ENCODE data around the gene SRMS.

Gene SRMS

DNA sequence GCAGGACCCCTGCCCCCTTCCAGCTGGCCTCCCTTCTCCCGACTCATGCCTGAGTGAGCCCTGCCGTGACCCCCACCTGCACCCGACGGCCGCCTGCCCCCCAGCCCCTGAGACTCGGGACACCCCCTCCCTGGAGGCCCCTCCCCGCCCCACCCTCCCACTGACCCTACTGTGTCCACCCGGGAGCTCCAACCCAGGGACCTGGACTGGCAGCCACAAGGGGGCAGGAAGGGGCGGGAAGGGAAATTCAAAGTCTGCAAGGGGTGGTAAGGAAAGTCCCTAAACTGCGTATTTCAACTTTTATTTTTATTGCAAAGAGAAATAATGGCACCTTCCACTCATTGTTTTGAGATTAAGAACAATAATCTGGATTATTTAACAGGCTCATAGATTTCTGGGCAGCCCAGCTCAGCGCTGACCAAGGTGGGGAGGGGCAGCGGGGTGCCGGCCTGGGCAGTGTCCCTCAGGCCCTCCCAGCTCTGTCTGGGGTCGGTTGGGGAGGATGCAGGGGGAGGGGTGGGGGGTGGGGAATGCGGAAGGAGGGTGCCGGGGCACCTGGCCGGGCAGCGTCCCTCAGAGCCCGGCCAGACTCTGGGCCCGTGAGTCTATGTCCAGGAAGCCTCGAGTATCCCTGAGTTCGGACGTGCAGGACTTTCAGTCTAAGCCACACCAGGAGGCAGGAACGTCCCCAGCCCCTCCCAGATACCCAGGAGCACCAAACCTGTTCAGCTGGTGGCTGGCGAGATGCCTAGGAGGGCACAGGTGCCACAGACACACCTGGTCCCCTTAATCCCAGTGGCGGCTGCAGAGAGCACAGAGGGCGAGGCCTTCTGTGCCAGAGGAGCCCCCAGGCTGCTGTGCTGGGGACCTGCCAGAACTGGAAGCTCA lies 9.1 kb downstream of the SRMS start:
- no peak for DNase-seq (ENCODE audit: low spot score)

DNA sequence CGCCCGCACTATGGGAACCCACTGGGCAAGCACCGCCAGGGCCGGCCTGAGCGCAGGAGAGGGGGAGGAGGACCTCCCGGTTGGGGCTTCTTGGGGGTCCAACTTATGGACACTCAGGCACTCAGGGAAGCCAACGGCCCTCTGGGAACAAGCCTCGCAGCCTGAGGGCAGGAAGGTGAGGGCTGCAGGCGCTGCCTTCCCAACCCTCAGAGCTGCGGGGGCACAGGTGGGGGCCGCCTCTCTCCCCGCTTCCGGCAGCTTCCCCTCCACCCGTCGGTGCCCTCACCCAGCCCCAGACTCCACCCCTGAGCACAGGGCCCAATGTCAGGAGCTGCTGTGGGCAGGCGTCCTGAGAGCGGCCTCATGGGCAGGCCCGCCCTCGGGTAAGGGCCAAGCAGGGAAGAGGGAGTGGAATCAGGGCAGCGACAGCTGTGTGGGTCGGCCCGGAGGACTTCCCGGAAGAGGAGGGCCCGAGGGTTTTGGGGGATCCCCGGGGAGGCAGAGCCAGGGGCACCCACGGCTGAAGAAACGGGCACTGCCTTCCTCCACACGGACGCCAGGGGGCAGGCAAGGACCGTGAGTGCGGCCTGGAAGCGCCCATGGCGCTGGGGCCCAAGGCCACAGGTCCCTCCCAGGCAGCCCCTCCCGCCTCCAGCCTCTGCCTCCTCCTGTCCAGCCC lies 9.9 kb downstream of the SRMS start:
- DNase-seq (ENCODE audit: low spot score): peak; percentile 95

DNA sequence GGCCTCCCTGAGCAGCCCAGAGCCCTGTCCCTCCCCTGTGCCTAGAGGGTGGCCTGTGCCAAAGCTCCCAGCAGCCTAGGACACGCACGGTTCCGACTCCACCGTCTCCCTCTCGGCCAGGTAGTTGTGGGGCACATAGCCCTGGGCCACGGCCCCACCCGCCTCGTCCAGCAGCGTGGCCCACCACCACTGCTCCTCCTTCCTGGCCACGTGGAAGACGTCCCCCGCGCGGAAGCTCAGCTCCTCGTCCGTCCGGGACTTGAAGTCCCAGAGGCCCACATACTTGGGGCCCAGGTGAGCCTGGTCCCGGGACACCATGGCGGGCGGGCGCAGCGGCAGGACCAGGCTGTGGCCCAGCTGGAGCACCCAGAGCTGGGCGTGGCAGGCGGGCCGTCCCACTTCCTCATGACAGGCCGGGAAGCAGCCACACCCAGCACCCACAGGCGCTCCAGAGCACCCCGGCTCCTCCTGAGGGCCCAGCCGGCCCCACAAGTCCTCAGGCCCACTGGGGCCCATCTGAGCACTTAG lies 10.5 kb downstream of the SRMS start, which contains the start of gene PTK6:
PTK6 (minus strand) TSS at position 380 of the 528 bp plus-strand sequence; CDS start at position 318, 62 bp downstream.
- DNase-seq (ENCODE audit: low spot score): no peak

DNA sequence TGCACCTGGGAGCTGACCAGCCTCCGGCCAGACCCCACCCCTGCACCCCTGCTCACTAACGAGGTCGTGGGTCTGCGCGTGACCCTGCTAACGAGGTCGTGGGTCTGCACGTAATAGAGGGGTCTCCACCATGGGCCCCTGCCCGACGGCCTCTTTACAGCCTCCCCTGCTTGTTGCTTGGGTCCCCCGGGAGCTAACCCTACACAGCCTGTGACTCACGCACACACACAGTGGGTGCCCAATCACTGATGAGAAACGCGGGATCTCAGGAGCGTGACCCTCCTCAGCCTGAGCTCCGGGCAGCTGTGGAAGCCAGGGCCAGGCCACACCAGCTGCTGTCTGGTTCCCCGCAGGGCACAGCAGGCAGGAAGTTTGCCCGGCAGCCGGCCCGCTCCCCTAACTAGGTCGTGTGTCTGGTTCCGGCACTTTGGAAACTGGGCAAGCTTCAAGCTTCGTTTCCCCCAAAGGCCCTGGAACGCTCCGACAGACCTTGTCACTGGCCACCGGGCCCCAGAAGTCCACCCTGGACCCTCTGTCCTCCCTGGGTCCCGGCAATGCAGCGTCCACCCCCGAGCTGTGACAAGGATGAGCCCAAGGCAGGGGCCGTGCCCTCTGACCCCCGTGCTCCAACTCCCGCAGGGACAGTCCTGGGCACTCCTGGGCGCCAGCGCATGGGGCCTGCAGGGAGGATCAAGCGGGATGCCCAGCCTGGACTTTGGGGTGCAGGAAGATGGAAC lies 11.1 kb downstream of the SRMS start:
- no peak for DNase-seq (ENCODE audit: low spot score)

DNA sequence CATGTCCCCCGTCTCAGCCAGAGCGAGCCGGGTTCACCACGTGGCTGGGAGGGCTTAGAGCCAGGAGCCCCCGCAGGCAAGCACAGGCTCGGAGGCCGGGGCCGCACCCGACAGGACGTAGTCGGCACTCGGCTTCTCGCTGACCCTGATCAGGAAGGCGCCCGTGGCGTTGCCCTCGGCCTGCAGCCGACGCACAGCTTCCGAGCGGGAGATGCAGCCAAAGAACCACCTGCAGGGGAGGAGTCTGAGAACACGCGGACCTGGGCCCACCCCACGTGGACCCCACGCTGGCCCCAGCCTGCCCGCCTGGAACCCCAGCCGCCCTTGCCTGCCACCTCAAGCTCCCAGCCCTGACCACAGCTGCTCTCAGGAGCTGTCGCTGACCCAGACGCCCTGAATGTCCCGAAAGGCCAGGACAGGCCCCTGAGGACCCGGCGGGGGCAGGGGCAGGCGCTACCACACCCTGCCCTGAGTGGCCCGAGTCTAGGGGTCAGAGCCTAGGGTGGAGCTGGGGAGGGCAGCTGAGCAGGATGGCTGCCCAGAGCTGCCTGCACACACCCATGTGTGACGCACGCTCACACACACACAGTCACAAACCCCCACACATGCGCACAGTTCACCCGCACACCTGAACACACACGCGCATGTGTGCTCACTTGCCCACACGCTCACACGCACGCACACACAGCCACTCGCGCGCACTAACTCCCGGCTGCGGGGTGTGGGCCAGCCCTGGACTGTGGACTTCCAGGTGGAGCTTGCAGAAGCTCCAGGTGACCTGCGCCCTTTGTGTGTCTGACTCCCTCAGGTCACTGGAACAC lies 12.5 kb downstream of the SRMS start:
- no peak for DNase-seq (ENCODE audit: low spot score)

DNA sequence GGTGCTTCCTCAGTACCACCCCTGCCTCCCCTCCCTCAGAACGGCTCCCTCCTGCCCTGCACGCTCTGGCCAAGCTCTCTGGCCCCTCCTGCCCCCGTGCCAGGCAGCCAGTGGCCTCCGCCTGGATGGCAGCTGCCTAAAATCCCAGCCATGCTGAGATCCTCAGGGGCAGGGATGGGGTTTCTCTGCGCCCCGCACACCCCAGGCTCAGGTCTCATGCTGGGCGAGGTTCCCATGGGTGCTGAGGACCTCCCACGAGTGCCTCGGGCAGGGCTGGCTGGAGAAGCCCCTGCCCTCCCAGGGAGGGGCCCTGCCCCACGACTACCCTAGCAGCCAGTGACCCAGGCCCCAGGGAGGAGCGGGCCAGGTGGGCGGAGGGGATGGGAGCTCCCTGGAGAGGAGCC lies 13.1 kb downstream of the SRMS start:
- no peak for DNase-seq (ENCODE audit: low spot score)

DNA sequence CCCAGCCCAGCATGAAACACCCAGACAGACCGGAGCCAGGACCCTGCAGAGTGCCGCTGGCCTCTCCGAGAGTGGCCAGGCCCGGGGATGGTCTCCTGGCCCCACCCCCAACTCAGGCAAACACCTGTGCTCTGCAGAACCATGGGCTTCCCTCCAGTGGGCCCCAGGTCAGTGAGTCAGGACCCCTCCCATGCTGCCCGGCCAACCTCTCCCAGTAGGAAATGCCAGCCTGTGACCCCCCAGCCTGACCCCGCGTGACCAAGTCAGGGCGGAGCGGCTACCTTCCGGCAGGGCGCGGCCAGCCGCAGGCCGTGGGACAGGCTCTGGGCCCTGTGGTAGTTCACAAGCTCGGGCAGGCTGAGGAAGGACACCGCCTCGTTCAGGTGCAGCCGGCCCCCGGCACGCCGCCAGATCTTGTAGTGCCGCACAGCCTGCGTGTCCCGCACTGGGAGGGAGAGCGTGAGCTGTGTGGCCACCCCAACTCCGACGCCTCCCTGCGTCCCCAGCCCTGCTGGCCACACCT lies 13.6 kb downstream of the SRMS start:
- no peak for DNase-seq (ENCODE audit: low spot score)

DNA sequence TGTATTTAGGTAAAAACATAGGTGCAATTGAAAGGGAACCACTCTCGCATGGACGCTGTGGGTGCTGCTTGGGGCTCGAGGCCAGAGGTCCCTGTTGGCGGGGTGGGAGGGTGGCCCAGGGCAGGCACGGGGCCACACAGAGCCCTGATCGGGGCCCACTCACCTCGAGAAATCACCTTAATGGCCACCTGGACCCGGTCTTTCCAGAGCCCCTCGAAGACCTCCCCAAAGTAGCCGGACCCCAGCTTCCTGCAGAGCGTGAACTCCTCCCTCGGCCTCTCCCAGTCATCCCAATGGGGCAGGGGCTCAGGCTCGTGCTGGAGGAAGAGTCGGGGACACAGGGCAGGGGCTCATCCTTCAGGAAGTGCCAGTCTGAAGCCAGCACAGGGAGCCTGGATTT lies 14.2 kb downstream of the SRMS start:
- DNase-seq (ENCODE audit: low spot score): no peak

DNA sequence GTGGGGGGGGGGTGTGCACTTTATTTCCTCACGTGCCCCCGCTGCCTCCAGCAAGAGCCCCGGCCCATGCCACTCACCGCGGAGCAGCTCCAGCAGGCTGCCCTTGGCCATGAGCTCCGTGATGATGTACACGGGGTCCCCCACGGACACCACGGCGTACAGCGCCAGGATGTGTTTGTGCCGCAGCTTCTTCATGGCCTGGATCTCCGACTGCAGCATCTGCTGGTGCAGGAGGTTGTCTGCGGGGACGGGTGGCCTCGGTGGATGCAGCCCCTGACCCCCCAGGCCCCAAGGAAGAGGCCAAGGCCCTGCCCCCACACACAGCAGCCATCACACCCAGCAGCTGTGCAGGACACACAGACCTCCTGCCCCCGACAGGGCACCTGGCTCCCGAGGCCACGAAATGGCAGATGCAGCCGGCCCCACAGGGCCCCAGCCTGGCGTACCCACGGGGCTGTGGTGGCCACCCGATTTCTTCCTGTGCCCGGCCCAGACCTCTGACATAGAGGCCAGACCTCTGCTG lies 15.0 kb downstream of the SRMS start:
- DNase-seq (ENCODE audit: low spot score): peak; percentile 23

DNA sequence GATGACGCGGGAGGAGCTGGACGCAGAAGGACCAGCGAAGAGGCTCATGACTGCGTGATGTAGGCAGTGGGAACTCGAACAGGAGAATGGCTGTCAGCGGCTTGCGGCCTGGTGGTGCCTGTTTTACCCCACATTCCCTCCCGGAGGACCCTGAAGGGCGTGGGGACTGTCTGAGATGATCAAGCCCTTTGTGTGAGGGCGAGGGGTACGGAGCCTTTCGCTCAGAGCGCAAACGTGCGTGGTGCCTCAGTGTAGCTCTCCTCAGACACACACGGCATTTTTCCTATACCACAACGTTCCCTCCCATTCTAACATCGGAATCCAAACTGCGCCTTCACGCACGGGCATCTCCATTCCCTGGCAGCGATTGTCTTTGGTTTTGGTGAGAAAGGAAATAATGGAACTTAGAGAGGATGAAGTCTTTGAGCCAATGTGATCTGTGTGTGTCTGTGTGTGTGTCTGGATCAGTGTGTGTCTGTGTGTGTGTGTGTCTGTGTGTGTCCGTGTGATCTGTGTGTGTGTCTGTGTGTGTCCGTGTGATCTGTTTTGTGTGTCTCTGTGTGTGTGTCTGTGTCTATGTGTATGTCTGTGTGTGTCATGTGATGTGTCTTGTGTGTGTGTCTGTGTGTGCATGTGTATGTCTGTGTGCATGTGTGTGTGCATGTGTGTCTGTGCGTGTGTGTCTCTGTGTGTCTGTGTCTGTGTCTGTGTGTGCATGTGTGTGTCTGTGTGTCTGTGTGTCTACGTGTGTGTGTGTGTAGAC lies 15.7 kb downstream of the SRMS start:
- peak; percentile 37 for DNase-seq (ENCODE audit: low spot score)

DNA sequence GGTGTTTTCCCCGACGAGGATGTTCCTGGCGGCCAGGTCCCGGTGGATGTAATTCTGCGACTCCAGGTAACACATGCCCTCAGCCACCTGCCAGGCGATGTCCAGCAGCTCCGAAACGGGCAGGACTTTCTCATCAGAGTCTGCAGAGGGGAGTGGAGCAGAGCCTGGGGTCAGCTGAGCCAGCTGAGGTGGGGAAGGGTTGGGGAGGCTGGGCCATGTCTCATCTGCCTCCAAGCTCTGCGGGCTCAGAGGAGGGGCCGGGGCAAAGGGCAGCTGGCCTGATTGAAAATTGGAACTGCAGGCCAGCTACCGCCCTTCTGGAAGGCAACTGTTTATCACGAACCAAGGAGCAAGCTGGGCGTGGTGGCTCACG lies 16.8 kb downstream of the SRMS start:
- peak; percentile 20 for DNase-seq (ENCODE audit: low spot score)

DNA sequence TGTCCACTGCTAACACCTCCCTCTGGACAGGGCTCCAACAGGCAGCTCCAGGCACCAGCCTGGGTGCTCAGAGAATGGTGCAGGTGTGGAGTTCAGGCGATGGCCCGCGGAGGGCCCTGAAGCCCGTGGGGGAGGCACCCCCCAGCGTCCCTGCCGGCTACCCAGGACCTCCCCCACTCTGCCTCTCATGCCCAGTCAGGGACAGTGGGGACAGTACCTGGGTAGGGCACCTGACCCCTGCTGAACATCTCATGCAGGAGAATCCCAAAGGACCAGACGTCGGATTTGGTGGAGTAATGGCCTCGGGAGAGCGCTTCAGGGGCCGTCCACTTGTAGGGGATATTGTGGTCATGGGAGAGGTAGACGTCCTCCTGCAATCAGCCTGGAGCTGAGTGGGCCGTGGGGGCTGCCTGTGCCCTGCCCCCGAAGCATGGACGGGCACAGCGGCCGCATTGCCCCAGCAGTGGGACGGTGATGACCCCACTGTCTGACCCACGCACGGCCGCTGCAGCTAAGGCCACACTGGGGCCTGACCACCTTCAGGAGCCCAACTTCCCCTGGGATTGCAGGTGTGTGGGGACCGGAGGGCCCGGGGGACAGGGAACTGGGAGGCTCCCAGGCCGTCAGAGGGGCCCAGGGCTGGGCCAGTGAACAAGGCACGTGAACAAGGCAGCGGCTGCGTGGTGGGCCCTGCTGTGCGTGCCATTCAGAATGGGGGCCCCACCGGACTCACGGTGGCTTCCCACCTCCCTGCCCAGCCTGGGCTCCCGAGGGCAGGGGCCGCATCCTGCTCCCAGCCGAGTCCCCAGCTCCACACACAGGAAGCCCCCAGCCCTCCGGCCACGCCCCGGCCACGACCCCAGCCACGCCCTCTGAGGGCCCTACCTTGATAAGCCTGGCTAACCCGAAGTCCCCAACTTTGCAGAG lies 17.4 kb downstream of the SRMS start:
- DNase-seq (ENCODE audit: low spot score): peak; percentile 34

DNA sequence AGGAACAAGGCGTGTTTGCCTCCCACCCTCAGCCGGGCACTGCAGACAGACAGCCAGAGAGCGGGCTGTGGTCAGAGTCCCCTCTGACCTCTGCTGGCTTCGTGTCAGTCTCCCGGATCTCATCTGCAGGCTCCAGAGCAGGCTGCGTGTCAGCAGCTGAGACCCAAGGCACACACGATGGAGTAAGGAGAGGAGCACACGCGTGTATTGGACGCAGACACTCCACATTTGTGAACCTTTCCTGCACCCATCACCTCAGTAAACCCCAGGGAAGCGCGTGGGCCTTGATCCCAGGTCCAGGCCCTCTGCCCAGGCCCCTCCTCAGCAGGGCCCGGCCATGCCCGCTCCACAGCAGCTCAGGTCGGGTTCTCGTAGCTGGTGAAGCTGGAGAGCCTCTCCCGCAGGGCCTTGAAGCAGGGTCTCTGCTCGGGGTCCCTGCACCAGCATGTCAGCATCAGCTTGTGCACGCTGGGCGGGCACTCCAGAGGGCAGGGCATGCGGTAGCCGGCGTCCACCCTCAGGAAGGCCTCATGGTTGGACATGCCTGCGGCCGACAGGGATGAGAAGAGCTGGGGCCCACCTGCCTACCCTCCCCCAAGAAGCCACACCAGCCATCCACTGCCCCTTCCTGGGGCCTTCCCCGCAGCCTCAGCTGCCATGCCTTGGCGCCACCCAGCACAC lies 18.2 kb downstream of the SRMS start:
- DNase-seq (ENCODE audit: low spot score): peak; percentile 39

DNA sequence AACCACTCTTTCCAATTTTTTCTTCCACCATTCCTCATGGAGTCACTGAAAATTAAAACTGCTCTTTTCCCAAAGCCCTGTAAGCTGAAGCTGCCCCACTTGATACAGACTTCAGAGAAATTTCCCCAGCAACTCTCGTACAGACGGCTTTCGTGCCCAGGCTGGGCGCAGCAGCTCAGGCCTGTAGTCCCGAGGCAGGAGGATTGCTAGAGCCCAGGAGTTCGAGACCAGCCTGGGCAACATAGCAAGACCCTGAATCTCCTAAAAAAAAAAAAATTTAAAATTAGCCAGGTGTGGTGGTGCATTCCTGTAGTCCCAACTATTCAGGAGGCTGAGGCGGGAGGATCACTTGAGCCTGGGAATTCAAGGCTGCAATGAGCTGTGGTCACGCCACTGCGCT lies 20.4 kb downstream of the SRMS start:
- DNase-seq (ENCODE audit: low spot score): no peak

DNA sequence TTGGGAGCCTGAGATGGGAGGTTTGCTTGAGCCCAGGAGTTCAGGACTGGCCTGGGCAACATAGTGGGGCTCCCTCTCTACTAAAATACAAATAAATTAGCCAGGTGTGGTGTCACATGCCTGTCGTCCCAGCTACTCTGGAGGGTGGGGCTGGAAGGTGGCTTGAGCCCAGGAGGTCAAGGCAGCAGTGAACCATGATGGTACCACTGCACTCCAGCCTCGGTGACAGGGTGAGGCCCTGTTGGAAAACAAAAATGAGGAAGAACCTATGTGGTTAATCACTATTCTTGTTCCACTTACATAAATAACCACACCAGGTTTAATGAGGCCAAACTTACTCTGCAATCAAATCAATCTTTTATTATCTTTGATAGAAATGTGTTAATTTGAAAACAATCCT lies 21.6 kb downstream of the SRMS start:
- DNase-seq (ENCODE audit: low spot score): no peak

DNA sequence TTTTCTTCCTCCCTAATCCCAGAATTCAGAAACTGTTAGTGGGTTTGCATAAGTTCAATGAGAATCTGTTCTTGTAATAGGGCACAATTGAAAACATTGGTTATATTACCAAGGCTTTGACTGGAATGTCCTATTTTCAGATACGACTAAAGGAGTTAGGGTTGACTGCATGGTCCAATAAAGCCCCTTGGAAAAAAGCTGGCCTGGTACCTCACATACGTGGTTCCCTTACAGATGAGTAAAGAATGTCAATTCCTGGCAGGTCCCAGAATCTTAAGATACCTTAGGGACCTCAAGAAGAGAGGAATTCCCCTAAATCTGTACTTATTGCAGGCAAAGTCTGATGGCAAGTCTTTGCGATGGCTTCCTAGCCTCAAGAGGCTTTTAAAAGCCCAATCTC lies 22.4 kb downstream of the SRMS start:
- no peak for DNase-seq (ENCODE audit: low spot score)

DNA sequence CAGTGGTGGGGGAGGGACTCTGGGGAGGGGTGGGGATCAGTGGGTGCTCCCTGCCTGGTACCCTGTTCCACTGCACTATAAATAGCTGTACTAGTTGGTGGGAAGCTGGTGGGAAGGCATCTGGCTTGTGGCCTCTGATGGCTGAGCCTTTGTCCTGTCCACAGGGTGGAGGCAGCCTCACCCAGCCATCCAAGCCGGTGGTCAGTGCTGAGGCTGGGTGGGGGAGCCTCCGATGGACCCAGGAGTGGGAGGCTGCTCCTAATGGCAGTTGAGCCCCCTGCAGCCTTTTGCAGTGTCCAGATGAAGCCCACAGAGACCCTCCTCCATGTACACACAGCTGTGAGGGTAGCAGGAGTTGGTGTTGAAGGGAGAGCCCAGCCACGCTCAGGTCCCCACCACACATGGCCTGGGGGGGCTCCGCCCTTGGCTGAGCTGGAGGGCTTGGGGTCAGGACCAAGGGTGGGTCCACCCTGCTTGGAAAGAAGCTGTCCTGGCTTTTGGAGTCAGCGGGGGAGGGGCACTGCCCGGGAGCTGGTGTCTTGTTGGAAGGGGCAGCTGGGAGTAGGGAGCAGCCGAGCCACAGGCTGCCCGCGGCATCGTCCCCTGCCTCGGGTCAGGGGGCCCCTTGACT lies 24.5 kb downstream of the SRMS start:
- no peak for DNase-seq (ENCODE audit: low spot score)
